HEK293 (cell line): ENCODE data around the gene PTPN4.

Source experiments
- CTCF ChIA-PET: fragments of 350-600 bp; formaldehyde crosslinking; extraction: SDS; loops from one replicate; lab custom pipeline; 2021; ENCODE audit warnings: antibody characterized with exemption; lab: Yijun Ruan, JAX
- POLR2A ChIA-PET: fragments of 300-600 bp; formaldehyde crosslinking; extraction: SDS; loops from one replicate; lab custom pipeline; 2020; ENCODE audit warnings: antibody characterized with exemption, inconsistent platforms; lab: Yijun Ruan, JAX
- H3K27ac ChIP-seq: fragments of 200-500 bp; sonication (Bioruptor generic); 2 replicates; pipeline ENCODE4 v1.5.1; 2014; ENCODE audit warnings: low read depth, low read length, control low read depth, inconsistent platforms; ENCODE audit errors: extremely low read depth
- H3K36me3 ChIP-seq, 2 experiments: fragments of 200-500 bp in 1 of 2; sonication (Bioruptor generic) in 1 of 2; 1 replicate in 1 of 2; 2 replicates in 1 of 2; pipeline ENCODE4 v1.5.1; 2014 to 2017; ENCODE audit warnings: inconsistent platforms in 2 of 2, low read length in 2 of 2; ENCODE audit not compliant: control insufficient read depth in 2 of 2, insufficient read depth in 1 of 2
- H3K4me1 ChIP-seq: fragments of 200-500 bp; sonication (Bioruptor generic); 2 replicates; pipeline ENCODE4 v1.5.1; 2014; ENCODE audit warnings: mild to moderate bottlenecking, low read length, inconsistent platforms; ENCODE audit not compliant: control insufficient read depth, insufficient read depth
- H3K4me3 ChIP-seq: 2 replicates; pipeline ENCODE4 v1.5.1; 2011; ENCODE audit warnings: low read depth, mild to moderate bottlenecking, control low read depth, low read length, moderate library complexity
- H3K9me3 ChIP-seq: fragments of 200-500 bp; sonication (Bioruptor generic); 2 replicates; pipeline ENCODE4 v1.5.1; 2014; ENCODE audit warnings: low read depth, low read length, inconsistent platforms; ENCODE audit not compliant: control insufficient read depth, insufficient read depth
- EGR2 ChIP-seq: fragments of 450-650 bp; formaldehyde crosslinking; IDR thresholded peaks from 2 replicates; pipeline ENCODE4 v1.5.1; 2016; ENCODE audit warnings: low read depth, missing biosample characterization, missing genetic modification characterization
- GLIS1 ChIP-seq: fragments of 450-650 bp; formaldehyde crosslinking; IDR thresholded peaks from 2 replicates; pipeline ENCODE4 v1.5.1; 2016; ENCODE audit warnings: missing biosample characterization, missing genetic modification characterization
- HIC1 ChIP-seq: fragments of 450-650 bp; formaldehyde crosslinking; IDR thresholded peaks from 2 replicates; pipeline ENCODE4 v1.5.1; 2016; ENCODE audit warnings: missing biosample characterization, missing genetic modification characterization
- KLF7 ChIP-seq: fragments of 450-650 bp; formaldehyde crosslinking; IDR thresholded peaks from 2 replicates; pipeline ENCODE4 v1.5.1; 2016; ENCODE audit warnings: missing biosample characterization, missing genetic modification characterization, borderline replicate concordance
- OVOL3 ChIP-seq: fragments of 450-650 bp; formaldehyde crosslinking; IDR thresholded peaks from 2 replicates; pipeline ENCODE4 v1.5.1; 2016; ENCODE audit warnings: missing biosample characterization, missing genetic modification characterization
- PRDM4 ChIP-seq: fragments of 450-650 bp; formaldehyde crosslinking; IDR thresholded peaks from 2 replicates; pipeline ENCODE4 v1.5.1; 2017; ENCODE audit warnings: missing biosample characterization, missing genetic modification characterization
- RBAK ChIP-seq: fragments of 450-650 bp; formaldehyde crosslinking; IDR thresholded peaks from 2 replicates; pipeline ENCODE4 v1.5.1; 2016; ENCODE audit warnings: missing biosample characterization, missing genetic modification characterization
- SP3 ChIP-seq: fragments of 450-650 bp; formaldehyde crosslinking; IDR thresholded peaks from 2 replicates; pipeline ENCODE4 v1.5.1; 2016; ENCODE audit warnings: missing biosample characterization, missing genetic modification characterization
- WT1 ChIP-seq: fragments of 450-650 bp; formaldehyde crosslinking; IDR thresholded peaks from 2 replicates; pipeline ENCODE4 v1.5.1; 2016; ENCODE audit warnings: missing biosample characterization, missing genetic modification characterization
- ZBTB1 ChIP-seq: fragments of 450-650 bp; formaldehyde crosslinking; IDR thresholded peaks from 2 replicates; pipeline ENCODE4 v1.5.1; 2016; ENCODE audit warnings: missing biosample characterization, missing genetic modification characterization
- ZBTB20 ChIP-seq: fragments of 450-650 bp; formaldehyde crosslinking; IDR thresholded peaks from 2 replicates; pipeline ENCODE4 v1.5.1; 2016; ENCODE audit warnings: missing biosample characterization, missing genetic modification characterization
- ZBTB44 ChIP-seq: fragments of 450-650 bp; IDR thresholded peaks from 2 replicates; pipeline ENCODE4 v1.5.1; 2018; ENCODE audit warnings: missing biosample characterization, mild to moderate bottlenecking, missing genetic modification characterization
- ZFHX2 ChIP-seq: fragments of 450-650 bp; formaldehyde crosslinking; conservative IDR thresholded peaks from 2 replicates; pipeline ENCODE4 v1.5.1; 2016; ENCODE audit warnings: missing biosample characterization, missing genetic modification characterization
- ZNF157 ChIP-seq: fragments of 450-650 bp; formaldehyde crosslinking; IDR thresholded peaks from 2 replicates; pipeline ENCODE4 v1.5.1; 2016; ENCODE audit warnings: missing biosample characterization, missing genetic modification characterization
- ZNF24 ChIP-seq: fragments of 450-650 bp; formaldehyde crosslinking; IDR thresholded peaks from 2 replicates; pipeline ENCODE4 v1.5.1; 2016; ENCODE audit warnings: missing biosample characterization, missing genetic modification characterization
- ZNF26 ChIP-seq: fragments of 450-650 bp; formaldehyde crosslinking; IDR thresholded peaks from 2 replicates; pipeline ENCODE4 v1.5.1; 2016; ENCODE audit warnings: missing biosample characterization, missing genetic modification characterization
- ZNF514 ChIP-seq: fragments of 450-650 bp; formaldehyde crosslinking; IDR thresholded peaks from 2 replicates; pipeline ENCODE4 v1.5.1; 2016; ENCODE audit warnings: missing biosample characterization, missing genetic modification characterization
- ZNF560 ChIP-seq: fragments of 450-650 bp; formaldehyde crosslinking; IDR thresholded peaks from 2 replicates; pipeline ENCODE4 v1.5.1; 2017; ENCODE audit warnings: missing biosample characterization, missing genetic modification characterization, borderline replicate concordance
- ZNF571 ChIP-seq: fragments of 450-650 bp; formaldehyde crosslinking; IDR thresholded peaks from 2 replicates; pipeline ENCODE4 v1.5.0; 2017; ENCODE audit warnings: missing biosample characterization, missing genetic modification characterization
- ZNF596 ChIP-seq: fragments of 450-650 bp; IDR thresholded peaks from 2 replicates; pipeline ENCODE4 v1.5.0; 2018; ENCODE audit warnings: missing biosample characterization, mild to moderate bottlenecking, missing genetic modification characterization, moderate library complexity
- ZNF704 ChIP-seq: fragments of 450-650 bp; formaldehyde crosslinking; IDR thresholded peaks from 2 replicates; pipeline ENCODE4 v1.5.1; 2016; ENCODE audit warnings: missing biosample characterization, missing genetic modification characterization
- ZNF843 ChIP-seq: fragments of 450-650 bp; formaldehyde crosslinking; IDR thresholded peaks from 2 replicates; pipeline ENCODE4 v1.5.1; 2016; ENCODE audit warnings: missing biosample characterization, missing genetic modification characterization
- ZSCAN18 ChIP-seq: fragments of 450-650 bp; formaldehyde crosslinking; IDR thresholded peaks from 2 replicates; pipeline ENCODE4 v1.5.1; 2016; ENCODE audit warnings: missing biosample characterization, missing genetic modification characterization
- ZSCAN5A ChIP-seq: fragments of 450-650 bp; formaldehyde crosslinking; IDR thresholded peaks from 2 replicates; pipeline ENCODE4 v1.5.1; 2016; ENCODE audit warnings: missing biosample characterization, missing genetic modification characterization

The PTPN4 gene

GRCh38 chr2:119721904-119722303, 37.8 kb upstream of the PTPN4 start (continued):
- no peak for TF ChIP-seq ZNF26 (tag by site-specific recombination)
- TF ChIP-seq KLF7 (tag by site-specific recombination): no peak
- no peak for TF ChIP-seq ZBTB20 (tag by site-specific recombination)
- no peak for TF ChIP-seq RBAK (tag by site-specific recombination)
- no peak for TF ChIP-seq ZNF571 (tag by site-specific recombination)
- TF ChIP-seq HIC1: no peak
- TF ChIP-seq OVOL3 (tag by site-specific recombination): no peak
- no peak for TF ChIP-seq ZNF514
- TF ChIP-seq ZNF704 (tag by site-specific recombination): no peak

- H3K4me3 ChIP-seq: no peak overlapping the region
- H3K36me3 ChIP-seq: no peaks in the 10 kb centered on the region
- no peaks in the 10 kb centered on the region for H3K4me1 ChIP-seq
- POLR2A ChIA-PET: no interaction called here
- no peak overlapping the region for H3K27ac ChIP-seq
- no peaks in the 10 kb centered on the region for H3K9me3 ChIP-seq
- CTCF ChIA-PET: interaction anchor here (1.1 kb wide), 1 partner anchor 22 kb away, joined by 3 read pairs; no protein-coding TSS in a partner anchor
- TF ChIP-seq ZNF560 (tag by site-specific recombination) (no peak), ZNF596 (tag by site-specific recombination) (no peak), ZSCAN18 (tag by site-specific recombination) (no peak), ZNF157 (tag by site-specific recombination) (no peak), ZNF843 (tag by site-specific recombination) (no peak), ZBTB44 (tag by site-specific recombination) (no peak), HIC1 (no peak), ZSCAN5A (tag by site-specific recombination) (no peak), PRDM4 (tag by site-specific recombination) (no peak), SP3 (tag by site-specific recombination) (no peak), ZFHX2 (tag by site-specific recombination) (no peak), WT1 (tag by site-specific recombination) (no peak), ZBTB1 (tag by site-specific recombination) (no peak), EGR2 (tag by site-specific recombination) (no peak), GLIS1 (no peak), ZNF24 (tag by site-specific recombination) (no peak)
Measured at GRCh38 chr2:119723186-119723585, 36.5 kb upstream of the PTPN4 start.
